HepG2 (cell line): ENCODE measurements around the gene DSCAML1.

Experiments used
- FOXP1 ChIP-seq, 2 experiments: fragments of 450-650 bp in 1 of 2; IDR thresholded peaks; 2 replicates each; pipeline ENCODE4 v1.6.1; 2017 to 2018; ENCODE audit warnings: antibody characterized with exemption in 1 of 2
- GATA4 ChIP-seq: sonication (generic); IDR thresholded peaks from 2 replicates; pipeline ENCODE4 v1.6.1; 2016; ENCODE audit warnings: antibody characterized with exemption, low read depth, borderline replicate concordance
- PHF20 ChIP-seq: sonication (generic); formaldehyde crosslinking; IDR thresholded peaks from 2 replicates; pipeline ENCODE4 v1.5.0; 2020; ENCODE audit warnings: mild to moderate bottlenecking, missing genetic modification reagents
- ZNF33A ChIP-seq: sonication (generic); formaldehyde crosslinking; IDR thresholded peaks from 2 replicates; pipeline ENCODE4 v1.5.1; 2020; ENCODE audit warnings: missing genetic modification reagents, mild to moderate bottlenecking, moderate library complexity, borderline replicate concordance
- ZNF543 ChIP-seq: sonication (generic); formaldehyde crosslinking; IDR thresholded peaks from 2 replicates; pipeline ENCODE4 v1.4.0; 2020; ENCODE audit warnings: mild to moderate bottlenecking, missing genetic modification reagents
- TF ChIP-seq, protein P1 (sequence below): sonication (generic); formaldehyde crosslinking; IDR thresholded peaks from 2 replicates; pipeline ENCODE4 v1.4.0; 2020; ENCODE audit warnings: missing genetic modification reagents, borderline replicate concordance
- TF ChIP-seq, protein P2 (sequence below): sonication (generic); formaldehyde crosslinking; conservative IDR thresholded peaks from 2 replicates; pipeline ENCODE4 v1.4.0; 2020; ENCODE audit warnings: missing genetic modification reagents
- TF ChIP-seq, protein P3 (sequence below): sonication (generic); formaldehyde crosslinking; IDR thresholded peaks from 2 replicates; pipeline ENCODE4 v1.9.0; 2022; ENCODE audit warnings: missing genetic modification reagents, mild to moderate bottlenecking, borderline replicate concordance
- TF ChIP-seq, protein P4 (sequence below): sonication (generic); formaldehyde crosslinking; IDR thresholded peaks from 2 replicates; pipeline ENCODE4 v1.4.0; 2020; ENCODE audit warnings: mild to moderate bottlenecking, missing genetic modification reagents
- TF ChIP-seq, protein P5 (sequence below): sonication (generic); formaldehyde crosslinking; IDR thresholded peaks from 2 replicates; pipeline ENCODE4 v1.4.0; 2020; ENCODE audit warnings: mild to moderate bottlenecking, missing genetic modification reagents
- TF ChIP-seq, protein P6 (sequence below): sonication (generic); formaldehyde crosslinking; IDR thresholded peaks from 2 replicates; pipeline ENCODE4 v1.8.0; 2022; ENCODE audit warnings: mild to moderate bottlenecking, missing genetic modification reagents; ENCODE audit not compliant: insufficient replicate concordance

DNA sequence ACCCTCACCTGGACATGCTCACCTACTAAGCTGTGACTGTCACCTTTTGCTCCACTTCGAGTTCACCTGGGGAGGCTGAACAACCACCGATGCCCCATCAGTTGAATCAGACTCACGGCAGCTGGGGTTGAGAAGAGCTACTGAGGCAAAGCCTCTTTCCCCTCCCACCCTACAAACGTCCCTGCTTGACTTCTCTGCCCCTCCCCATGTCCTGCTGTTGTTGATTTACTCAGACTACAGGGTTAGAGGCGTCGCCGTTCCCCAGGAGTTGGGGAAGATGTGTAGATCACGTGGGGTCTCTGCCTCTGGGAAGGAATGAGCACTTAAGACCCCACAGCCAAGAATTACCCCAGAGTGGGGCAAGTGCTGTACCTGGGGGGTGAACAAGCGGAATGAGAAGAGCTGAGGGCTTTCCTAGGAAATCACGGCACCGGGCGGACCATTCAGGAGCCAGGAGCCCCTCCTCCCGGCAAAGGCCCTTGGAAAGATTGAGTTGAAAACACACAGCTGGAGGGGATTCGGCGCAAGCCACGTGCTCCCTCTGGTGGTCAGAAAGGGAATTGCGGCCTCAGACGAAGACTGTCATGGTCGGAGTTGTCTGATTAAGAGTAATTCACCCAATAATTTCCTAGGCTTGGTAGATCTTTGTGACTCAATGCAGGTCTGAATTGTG, 20.5 kb upstream of the DSCAML1 start:
- TF ChIP-seq, protein P1, sequence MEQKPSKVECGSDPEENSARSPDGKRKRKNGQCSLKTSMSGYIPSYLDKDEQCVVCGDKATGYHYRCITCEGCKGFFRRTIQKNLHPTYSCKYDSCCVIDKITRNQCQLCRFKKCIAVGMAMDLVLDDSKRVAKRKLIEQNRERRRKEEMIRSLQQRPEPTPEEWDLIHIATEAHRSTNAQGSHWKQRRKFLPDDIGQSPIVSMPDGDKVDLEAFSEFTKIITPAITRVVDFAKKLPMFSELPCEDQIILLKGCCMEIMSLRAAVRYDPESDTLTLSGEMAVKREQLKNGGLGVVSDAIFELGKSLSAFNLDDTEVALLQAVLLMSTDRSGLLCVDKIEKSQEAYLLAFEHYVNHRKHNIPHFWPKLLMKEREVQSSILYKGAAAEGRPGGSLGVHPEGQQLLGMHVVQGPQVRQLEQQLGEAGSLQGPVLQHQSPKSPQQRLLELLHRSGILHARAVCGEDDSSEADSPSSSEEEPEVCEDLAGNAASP (CRISPR knock-in tag): no peak; the same call in 1 of the 2 replicates
- TF ChIP-seq, protein P2, sequence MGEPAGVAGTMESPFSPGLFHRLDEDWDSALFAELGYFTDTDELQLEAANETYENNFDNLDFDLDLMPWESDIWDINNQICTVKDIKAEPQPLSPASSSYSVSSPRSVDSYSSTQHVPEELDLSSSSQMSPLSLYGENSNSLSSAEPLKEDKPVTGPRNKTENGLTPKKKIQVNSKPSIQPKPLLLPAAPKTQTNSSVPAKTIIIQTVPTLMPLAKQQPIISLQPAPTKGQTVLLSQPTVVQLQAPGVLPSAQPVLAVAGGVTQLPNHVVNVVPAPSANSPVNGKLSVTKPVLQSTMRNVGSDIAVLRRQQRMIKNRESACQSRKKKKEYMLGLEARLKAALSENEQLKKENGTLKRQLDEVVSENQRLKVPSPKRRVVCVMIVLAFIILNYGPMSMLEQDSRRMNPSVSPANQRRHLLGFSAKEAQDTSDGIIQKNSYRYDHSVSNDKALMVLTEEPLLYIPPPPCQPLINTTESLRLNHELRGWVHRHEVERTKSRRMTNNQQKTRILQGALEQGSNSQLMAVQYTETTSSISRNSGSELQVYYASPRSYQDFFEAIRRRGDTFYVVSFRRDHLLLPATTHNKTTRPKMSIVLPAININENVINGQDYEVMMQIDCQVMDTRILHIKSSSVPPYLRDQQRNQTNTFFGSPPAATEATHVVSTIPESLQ: no peak
- no peak for TF ChIP-seq FOXP1 (IDR thresholded peaks at IDR 0.05)
- TF ChIP-seq FOXP1 (CRISPR knock-in tag; IDR thresholded peaks at IDR 0.05): no peak
- TF ChIP-seq ZNF33A (CRISPR knock-in tag): no peak
- no peak for TF ChIP-seq PHF20 (CRISPR knock-in tag)
- TF ChIP-seq, protein P3, sequence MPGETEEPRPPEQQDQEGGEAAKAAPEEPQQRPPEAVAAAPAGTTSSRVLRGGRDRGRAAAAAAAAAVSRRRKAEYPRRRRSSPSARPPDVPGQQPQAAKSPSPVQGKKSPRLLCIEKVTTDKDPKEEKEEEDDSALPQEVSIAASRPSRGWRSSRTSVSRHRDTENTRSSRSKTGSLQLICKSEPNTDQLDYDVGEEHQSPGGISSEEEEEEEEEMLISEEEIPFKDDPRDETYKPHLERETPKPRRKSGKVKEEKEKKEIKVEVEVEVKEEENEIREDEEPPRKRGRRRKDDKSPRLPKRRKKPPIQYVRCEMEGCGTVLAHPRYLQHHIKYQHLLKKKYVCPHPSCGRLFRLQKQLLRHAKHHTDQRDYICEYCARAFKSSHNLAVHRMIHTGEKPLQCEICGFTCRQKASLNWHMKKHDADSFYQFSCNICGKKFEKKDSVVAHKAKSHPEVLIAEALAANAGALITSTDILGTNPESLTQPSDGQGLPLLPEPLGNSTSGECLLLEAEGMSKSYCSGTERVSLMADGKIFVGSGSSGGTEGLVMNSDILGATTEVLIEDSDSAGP: no peak
- TF ChIP-seq, protein P4, sequence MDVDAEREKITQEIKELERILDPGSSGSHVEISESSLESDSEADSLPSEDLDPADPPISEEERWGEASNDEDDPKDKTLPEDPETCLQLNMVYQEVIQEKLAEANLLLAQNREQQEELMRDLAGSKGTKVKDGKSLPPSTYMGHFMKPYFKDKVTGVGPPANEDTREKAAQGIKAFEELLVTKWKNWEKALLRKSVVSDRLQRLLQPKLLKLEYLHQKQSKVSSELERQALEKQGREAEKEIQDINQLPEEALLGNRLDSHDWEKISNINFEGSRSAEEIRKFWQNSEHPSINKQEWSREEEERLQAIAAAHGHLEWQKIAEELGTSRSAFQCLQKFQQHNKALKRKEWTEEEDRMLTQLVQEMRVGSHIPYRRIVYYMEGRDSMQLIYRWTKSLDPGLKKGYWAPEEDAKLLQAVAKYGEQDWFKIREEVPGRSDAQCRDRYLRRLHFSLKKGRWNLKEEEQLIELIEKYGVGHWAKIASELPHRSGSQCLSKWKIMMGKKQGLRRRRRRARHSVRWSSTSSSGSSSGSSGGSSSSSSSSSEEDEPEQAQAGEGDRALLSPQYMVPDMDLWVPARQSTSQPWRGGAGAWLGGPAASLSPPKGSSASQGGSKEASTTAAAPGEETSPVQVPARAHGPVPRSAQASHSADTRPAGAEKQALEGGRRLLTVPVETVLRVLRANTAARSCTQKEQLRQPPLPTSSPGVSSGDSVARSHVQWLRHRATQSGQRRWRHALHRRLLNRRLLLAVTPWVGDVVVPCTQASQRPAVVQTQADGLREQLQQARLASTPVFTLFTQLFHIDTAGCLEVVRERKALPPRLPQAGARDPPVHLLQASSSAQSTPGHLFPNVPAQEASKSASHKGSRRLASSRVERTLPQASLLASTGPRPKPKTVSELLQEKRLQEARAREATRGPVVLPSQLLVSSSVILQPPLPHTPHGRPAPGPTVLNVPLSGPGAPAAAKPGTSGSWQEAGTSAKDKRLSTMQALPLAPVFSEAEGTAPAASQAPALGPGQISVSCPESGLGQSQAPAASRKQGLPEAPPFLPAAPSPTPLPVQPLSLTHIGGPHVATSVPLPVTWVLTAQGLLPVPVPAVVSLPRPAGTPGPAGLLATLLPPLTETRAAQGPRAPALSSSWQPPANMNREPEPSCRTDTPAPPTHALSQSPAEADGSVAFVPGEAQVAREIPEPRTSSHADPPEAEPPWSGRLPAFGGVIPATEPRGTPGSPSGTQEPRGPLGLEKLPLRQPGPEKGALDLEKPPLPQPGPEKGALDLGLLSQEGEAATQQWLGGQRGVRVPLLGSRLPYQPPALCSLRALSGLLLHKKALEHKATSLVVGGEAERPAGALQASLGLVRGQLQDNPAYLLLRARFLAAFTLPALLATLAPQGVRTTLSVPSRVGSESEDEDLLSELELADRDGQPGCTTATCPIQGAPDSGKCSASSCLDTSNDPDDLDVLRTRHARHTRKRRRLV (CRISPR knock-in tag): no peak
- TF ChIP-seq ZNF543: no peak
- TF ChIP-seq GATA4: no peak
- TF ChIP-seq, protein P5, sequence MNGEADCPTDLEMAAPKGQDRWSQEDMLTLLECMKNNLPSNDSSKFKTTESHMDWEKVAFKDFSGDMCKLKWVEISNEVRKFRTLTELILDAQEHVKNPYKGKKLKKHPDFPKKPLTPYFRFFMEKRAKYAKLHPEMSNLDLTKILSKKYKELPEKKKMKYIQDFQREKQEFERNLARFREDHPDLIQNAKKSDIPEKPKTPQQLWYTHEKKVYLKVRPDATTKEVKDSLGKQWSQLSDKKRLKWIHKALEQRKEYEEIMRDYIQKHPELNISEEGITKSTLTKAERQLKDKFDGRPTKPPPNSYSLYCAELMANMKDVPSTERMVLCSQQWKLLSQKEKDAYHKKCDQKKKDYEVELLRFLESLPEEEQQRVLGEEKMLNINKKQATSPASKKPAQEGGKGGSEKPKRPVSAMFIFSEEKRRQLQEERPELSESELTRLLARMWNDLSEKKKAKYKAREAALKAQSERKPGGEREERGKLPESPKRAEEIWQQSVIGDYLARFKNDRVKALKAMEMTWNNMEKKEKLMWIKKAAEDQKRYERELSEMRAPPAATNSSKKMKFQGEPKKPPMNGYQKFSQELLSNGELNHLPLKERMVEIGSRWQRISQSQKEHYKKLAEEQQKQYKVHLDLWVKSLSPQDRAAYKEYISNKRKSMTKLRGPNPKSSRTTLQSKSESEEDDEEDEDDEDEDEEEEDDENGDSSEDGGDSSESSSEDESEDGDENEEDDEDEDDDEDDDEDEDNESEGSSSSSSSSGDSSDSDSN (CRISPR knock-in tag): no peak
- TF ChIP-seq, protein P6, sequence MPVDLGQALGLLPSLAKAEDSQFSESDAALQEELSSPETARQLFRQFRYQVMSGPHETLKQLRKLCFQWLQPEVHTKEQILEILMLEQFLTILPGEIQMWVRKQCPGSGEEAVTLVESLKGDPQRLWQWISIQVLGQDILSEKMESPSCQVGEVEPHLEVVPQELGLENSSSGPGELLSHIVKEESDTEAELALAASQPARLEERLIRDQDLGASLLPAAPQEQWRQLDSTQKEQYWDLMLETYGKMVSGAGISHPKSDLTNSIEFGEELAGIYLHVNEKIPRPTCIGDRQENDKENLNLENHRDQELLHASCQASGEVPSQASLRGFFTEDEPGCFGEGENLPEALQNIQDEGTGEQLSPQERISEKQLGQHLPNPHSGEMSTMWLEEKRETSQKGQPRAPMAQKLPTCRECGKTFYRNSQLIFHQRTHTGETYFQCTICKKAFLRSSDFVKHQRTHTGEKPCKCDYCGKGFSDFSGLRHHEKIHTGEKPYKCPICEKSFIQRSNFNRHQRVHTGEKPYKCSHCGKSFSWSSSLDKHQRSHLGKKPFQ (CRISPR knock-in tag): no peak
